ENCODE measurements around the gene ZBTB20.

ZBTB20 gene

DNA sequence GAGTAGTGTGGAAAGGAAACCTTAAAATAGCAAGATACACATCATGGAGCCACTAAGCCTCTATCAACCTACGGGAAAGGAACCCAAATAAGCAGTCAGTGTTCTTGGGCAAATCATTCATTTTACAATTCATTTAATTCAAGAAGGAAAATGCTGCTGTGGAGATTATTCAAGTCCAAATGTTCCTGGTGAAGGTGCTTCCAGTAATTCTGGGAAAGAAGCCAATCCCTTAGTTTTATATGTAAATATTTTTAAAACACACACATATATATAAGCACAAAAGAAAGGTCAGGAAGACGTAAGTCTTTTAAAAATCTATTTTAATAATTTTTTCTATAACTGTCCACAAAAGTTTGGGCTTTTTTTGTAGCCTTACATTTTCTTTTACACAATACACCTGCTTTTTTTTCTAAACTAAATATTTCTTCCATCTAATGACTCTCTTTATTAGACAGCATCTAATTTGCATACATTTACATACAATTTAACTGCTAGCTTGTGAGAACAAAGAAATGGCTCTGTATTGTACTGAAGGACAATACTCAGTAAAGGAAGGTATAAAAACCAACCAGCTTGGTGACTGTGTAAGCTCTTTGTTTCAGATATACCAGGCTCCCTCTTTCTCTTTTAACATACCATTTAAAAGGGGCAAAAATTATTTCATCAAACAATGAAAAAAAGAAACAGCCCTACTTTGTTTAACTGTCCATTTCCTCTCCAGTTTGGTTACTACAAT, 269.5 kb downstream of the ZBTB20 start:
- no peak for FAIRE-seq
- DNase-seq (ENCODE audit: low spot score), result no peak

DNA sequence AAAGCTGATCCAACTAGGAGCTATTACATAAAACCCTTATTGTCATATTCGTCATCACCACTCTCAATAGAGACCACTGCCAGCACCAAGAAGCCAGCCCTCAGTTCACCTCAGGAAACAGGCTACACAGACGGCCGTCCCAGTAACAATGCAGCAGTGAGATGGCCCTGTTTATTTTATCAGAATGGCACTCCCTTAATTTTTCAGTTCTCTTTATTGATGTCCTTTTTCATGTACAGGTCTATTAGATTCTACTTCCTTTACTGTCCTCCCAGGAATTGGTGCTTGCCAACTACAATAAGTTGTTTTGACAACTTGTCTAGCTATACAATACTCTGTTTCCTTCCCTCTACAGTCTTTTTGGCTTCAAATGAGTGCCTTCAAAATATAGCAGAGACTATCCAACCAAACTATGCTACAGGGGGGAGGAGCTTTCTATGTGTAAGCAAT, 272.5 kb downstream of the ZBTB20 start:
- no peak for DNase-seq (ENCODE audit: low spot score)
- no peak for FAIRE-seq

DNA sequence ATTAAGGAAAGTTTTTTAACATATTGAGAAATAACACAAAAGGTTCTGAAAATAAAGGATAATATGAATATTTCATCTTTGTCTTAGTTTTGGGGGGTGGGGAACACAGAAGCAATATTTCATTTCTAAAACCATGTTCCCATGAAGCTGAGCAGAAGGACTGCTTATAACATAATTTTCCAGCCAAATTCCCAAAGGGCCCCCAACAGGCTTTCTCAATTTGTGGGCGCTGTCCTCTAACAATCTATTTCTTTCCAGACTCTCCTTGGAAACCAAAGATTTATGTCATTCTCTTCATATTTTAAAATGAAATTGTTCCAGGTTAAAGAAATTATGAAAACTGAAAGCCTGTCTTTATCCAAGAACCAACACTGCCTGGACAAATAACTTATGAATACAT, 273.5 kb downstream of the ZBTB20 start:
- FAIRE-seq, result no peak

DNA sequence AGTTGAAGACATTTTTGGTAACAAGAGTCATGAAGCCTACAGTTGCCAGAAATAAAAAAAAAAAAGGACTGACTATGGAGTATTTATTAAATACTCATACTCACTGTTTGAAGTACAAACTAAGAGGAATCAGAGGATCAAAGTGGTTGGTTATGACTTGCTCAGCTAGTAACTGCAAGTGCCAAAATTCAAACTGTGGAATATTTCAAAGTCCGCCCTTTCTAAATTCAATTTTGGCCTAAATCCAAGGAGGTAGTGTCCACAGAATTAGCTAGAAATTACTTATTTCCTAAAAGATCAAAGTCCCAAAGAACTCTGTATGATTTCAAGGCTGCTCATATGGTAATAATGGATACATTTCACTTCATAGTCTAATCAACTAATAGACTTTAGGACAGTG, 274.5 kb downstream of the ZBTB20 start:
- FAIRE-seq, result no peak
- DNase-seq (ENCODE audit: low spot score), result no peak

More for the DNA sequence above, 273.5 kb downstream of the ZBTB20 start:
- DNase-seq (ENCODE audit: low spot score), result no peak

DNA sequence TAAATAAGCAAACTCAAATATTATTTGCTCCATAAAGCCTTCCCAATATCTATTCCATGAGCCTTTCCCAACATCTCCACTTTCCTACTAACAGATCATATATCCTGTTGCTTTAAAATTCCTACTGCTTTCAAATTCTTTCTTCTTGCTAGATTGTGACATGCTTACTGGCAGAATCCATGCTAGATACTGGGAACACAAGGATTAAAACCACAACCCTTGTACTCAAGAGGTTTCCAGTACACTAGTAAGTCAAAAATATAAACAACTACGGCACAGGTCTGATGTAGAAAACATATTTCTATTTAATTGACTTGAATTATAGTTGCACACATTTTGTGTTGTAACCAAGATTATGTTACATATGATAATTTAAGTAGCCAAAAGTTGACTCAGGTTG, 275.0 kb downstream of the ZBTB20 start:
- DNase-seq (ENCODE audit: low spot score) (no peak), FAIRE-seq (no peak)

DNA sequence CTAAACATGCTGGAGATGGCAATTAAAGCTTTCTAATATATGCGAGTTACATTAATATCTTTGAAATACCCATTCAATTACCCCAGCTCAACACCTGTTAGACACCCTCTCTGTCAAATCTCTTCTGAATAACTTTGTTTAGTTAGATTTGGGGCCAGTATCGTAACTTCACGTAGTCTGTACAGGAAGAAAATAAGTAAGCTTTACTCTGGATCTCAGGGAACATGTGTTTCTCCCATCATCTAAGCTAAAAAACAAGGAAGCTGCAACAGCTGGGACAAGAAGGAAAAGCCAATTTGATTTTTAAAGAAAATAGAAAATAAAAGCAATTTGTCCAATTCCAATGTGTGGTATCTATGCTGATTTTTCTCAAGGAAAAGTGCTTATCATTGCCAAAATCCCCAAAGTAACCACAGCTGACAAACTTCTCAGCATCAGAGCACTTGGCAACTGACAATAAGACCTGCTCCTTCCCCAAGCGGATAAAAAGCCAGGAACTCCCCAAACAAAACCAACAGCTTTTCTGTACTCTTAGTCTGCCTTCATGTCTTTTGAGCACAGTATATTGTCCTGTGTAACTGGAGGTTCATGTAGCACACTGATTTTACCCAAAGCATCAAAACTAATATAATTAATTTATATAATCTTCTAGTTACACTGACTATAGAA, 279.1 kb downstream of the ZBTB20 start:
- DNase-seq (ENCODE audit: low spot score) (no peak), FAIRE-seq (no peak)

DNA sequence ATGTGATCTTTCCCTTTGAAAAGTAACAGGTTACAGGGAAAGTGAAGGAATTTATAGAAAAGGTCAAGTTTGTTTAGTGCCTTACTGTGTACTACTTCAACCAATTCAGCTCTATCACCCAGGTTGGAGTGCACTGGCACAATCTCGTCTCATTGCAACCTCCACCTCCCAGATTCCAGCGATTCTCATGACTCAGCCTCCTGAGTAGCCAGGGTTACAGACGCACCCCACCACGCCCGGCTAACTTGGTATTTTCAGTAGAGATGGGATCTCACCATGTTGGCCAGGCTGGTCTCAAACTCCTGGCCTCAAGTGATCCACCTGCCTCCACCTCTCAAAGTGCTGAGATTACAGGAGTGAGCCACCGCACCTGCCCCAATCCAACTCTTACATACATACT, 279.7 kb downstream of the ZBTB20 start:
- FAIRE-seq (no peak), DNase-seq (ENCODE audit: low spot score) (no peak)

DNA sequence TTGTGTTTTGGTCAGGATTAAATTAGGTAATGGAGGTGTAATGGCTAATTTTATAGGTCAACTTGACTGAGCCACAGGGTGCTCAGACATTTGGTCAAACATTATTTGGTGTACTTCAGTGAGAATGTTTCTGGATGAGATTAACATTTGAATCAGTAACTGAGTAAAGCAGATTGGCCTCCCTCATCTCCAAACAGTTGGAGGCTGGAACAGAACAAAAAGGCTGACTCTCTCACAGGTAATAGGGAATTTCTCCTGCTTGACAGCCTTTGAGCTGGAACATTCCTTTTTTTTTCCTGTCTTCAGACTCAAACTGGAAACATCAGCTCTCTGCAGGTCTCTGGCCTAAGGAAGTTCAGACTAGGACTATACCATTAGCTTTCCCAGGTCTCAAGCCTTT, 280.7 kb downstream of the ZBTB20 start:
- no peak for DNase-seq (ENCODE audit: low spot score)
- FAIRE-seq, result no peak

DNA sequence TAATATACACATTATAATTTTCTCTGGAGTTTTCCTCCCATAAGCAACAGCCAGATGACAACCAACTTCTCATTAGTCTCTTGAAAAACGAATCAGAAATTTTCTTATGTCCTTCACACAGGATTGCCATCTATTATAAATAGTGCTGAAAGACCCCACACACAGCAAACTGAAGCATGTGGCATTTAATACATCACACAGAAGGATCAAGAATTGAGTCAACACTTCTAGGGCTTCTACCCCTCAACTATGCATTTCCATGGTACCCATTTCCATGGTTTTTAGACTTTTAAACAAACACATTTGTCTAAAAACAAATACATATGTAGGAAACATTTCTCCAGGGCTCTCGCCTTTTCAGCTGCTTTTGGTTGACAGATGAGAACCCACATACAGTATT, 282.1 kb downstream of the ZBTB20 start:
- DNase-seq (ENCODE audit: low spot score) (no peak), FAIRE-seq (no peak)

DNA sequence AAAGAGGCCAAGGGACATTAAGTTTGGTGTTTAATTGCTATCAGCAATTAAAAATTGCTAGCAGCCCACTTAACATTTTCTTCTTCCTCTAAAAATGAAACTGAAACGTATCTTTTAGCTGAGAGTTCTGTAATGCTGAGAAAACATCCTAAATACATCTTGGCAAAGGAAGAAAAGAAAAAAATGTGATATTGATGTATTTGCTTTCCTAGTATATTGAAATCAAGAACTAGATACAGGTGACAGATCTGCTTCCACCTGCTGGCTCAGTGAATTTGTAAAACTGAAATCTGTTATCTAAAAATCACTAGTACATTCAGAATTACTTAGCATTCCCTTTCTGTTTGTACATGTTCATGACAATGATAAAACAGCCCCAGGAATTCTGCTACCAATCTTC, 283.2 kb downstream of the ZBTB20 start:
- no peak for DNase-seq (ENCODE audit: low spot score)
- FAIRE-seq, result no peak

DNA sequence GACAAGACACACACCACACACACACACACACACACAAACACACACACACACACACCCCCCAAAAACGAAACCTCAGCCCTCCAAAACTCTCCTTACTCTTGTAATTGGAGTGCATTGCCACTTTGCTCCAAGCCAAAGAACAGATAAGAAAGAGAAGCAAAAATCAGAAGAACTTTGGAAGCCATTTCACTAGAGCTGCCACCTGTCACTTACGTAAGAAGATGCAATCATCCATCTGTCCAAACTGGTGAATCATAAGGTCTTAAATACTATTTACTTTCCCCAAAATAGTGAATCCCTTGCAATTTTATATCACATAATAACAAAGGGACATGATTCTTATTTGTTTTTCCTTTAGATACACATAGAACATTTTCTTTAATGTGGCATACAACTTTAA, 285.4 kb downstream of the ZBTB20 start:
- no peak for FAIRE-seq
- no peak for DNase-seq (ENCODE audit: low spot score)

DNA sequence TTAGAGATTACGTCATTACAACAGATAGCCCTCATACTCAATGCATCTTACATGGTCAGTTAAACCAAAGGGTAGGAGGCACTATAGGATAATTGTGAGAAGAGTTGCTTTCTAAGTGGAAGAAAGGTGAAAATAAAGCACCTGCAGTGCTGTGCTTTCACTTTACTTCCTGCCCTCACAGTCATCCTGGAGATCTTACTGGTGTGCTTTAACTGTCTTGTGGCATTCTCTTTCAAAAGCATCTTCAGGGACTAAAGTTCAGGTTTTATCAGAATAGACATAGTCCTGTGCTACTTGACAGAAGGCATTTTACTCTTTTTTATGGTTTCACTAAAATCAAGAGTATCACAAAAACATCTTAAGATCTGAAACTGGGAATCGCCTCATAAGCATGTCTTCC, 286.6 kb downstream of the ZBTB20 start:
- FAIRE-seq (no peak), DNase-seq (ENCODE audit: low spot score) (no peak)

DNA sequence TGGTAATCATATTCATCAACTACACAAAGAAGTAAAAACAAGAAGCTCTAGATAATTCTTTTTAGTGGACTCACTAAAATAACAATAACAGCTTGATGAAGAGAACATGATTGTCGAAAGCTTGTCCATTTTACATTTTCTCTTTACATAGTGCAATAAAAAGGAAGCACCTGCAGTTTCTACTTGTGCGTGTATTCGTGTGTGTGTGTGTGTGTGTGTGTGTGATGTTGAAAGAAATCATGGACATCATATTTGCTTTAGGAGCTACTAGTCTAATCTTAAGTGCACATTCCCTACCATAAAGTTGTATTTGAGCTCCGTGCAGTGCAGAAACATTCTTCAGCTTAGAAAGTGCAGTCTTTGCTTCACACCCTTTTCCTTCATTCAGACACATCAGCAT, 288.8 kb downstream of the ZBTB20 start:
- DNase-seq (ENCODE audit: low spot score), result no peak
- FAIRE-seq, result no peak

DNA sequence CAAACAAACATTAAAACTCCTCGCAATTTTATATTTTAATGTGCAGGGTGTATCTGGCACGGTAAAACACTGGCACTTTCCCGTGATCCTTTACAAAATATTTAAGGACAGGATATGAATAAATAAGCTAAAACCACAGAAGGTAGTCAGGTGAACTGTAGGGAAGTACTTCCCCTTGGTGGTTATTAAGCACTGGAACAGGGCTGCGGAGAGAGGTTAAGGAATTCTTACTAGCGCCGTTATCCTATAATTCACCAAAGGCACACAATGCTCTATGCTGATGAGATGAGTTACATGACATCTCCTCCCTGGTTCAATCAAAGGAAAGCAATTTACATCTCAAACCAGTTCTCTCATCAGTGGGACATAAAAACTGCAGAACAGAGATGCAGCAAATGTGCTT, 289.8 kb downstream of the ZBTB20 start:
- DNase-seq (ENCODE audit: low spot score) (no peak), FAIRE-seq (no peak)

DNA sequence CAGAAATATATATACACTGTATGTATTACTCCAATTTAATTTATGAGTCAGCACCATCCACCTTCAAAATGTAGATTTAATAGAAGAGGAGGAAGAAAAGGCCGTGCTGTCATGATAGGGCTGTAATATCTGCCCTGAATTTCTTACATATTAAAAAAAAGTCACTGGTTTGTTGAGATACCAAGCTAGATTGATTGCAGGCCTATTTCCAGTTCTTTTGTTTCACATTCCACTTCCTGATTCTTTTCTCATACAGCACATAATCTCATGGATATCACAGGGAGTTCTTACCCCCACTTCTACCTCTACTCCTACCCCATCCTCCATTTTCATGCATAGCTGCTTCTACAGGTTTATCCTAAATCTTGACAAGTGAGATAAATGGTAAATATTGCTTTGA, 290.3 kb downstream of the ZBTB20 start:
- DNase-seq (ENCODE audit: low spot score) (no peak), FAIRE-seq (no peak)

DNA sequence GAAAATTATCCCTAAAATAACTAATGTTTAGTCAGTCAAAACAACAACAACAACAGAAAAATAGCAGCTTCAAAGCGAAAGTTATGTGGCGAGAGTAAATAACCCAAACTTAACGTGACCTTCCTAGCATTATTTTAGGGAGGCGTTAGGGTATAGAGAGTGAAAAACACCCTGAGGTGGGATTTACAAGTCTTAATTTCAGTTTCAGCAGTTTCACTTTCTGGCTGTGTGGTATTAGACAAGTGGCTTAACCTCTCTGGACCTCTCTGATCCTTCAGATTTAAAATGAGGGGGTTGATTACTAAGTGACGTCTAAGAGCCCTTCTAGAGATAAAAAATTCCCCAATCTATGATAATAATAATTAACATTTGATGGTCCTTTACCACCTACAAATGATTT, 291.2 kb downstream of the ZBTB20 start:
- FAIRE-seq (no peak), DNase-seq (ENCODE audit: low spot score) (no peak)

DNA sequence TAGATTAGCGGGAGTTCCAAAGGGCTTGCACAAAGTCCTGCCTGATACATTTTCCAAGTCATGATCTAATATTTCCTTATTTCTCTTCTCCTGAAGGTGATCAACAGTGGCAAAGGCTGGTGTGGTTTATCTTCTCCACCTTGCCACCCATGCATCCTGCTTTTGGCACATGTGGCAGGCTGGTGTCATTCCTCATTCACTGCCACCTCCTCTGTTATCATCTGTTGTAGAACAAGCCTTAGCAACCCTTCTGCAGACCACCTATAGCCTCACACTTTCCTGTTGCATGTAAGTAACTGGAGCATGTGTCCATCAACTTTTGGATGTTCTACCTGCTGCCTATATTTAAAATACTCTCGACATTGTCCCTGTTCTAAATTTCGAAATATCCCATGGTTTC, 294.1 kb downstream of the ZBTB20 start:
- no peak for DNase-seq (ENCODE audit: low spot score)
- FAIRE-seq, result no peak

DNA sequence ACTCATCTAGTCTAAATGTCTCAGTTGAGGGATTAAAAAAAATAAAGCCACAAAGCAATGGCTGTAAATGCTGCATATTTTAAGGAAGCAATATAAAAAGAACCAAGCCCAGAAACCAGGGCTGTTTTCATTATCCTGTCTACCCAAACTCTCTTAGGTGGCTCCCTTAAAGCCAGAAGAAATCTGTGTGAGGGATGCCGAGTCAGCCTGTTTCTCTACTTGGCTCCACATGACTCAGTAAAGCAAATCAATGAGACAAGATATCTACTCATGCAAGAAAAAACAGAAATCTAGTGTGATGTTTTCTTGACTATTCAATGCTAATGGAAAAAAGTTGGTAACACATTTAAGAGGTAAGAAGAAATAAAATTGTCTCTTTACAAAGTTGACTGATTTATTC, 296.2 kb downstream of the ZBTB20 start:
- DNase-seq (ENCODE audit: low spot score) (peak; percentile 10), FAIRE-seq (peak; percentile 59)

DNA sequence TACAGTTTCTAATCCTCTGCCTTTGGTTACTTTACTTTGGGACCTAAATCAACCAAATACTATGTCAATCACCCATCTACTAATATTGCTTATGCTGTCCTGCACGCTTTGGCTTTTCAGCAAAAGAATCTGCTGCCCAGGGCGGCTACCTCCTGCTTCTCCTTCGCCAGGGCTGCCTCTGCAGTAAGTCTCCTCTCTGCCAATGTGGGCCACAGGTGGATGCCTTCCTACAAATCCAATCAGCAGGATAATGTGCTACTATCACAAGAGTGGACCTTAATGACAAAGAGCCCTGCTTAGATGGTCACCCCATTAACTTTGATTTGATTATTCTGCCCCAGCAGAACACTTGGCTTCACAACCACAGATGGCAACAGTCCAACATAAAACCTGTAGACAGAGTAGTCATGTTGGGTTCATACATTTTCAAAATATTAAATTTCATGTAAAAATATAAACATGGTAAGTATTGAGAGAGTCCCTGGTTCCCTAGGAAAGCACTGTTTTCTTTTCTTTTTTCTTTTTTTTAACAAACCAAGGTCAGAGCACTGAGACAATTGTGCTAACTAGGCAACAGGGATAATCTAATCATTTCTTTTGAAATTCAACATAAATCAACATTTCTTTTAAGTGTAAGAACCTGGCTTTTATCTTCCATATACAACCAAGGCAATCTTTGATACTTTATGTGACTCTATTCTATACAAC, 298.3 kb downstream of the ZBTB20 start:
- FAIRE-seq, result no peak

DNA sequence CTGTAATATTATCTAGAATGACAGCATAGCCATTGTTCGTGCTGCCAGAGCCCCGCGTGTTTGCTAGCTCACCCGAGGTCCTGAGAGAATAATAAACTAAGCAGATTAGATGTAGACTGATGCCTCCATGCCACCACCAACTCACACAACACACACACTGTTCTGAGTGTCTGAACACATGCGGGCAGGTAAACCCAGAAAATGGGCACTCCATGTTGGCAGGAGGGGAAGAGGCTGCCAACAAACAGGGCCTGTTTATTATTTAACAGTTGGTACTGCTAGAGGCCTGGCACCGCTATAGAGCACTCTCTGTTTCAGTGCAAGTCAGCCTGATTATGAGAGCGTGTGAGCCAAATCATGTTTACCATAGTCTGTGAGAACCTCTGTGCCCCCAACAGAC, 299.0 kb downstream of the ZBTB20 start:
- DNase-seq (ENCODE audit: low spot score) (no peak), FAIRE-seq (no peak)

More for the DNA sequence above, 298.3 kb downstream of the ZBTB20 start:
- DNase-seq (ENCODE audit: low spot score), result no peak

DNA sequence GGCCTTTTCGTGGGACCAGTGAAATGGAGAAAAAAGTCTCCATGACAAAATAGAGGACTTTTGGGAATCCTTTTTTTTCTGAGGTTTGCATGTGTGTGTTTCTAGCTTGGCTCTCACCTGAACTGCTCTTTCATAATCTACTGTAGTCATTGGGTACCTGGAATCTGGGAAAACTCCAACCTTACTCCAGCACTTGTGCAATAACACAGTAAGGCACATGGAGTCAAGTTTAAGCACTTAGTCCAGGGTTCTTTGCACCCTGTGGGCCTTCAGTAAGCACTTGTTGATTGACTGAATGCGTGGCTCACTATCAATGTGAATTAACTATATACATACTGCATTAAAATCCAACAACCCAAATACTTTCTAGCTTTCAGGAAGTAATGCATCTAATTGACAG, 299.5 kb downstream of the ZBTB20 start:
- no peak for DNase-seq (ENCODE audit: low spot score)
- FAIRE-seq, result no peak

DNA sequence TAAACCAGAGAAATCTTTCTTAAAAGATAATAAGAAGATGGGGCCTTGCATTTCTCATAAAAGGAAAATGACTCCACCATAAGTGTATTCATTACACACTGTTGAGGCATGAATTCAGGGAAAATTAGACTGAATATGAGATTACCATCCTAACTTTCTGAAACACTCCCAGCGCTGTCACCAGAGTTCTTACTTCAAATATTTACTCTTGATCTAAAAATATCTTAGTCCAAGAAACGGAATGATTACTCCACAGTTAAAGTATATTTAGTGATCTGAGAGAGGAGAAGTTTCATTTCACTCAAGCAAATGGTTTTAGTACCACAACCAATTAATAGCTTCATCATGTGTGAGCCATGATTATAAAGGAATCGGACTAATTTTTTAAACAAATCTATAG, 300.3 kb downstream of the ZBTB20 start:
- FAIRE-seq (no peak), DNase-seq (ENCODE audit: low spot score) (no peak)

DNA sequence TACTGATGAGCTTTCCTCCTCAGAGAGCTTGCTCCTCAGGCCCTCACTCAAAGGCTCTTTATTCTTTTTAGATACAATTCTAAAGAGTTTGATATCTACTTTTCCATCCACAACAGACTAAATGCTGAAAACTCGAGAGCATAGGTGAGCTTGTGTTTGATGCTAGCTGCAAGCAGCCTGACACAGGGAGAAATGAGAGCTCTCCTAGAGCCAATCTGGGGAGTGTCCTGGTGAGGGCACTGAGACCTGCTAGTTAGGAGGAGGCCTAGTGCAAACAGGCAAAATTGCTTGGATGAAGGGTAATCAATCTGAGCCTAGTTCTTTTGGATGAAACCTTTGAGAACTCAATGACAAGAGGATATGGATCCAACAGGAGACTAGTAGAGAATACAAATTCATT, 300.8 kb downstream of the ZBTB20 start:
- FAIRE-seq (no peak), DNase-seq (ENCODE audit: low spot score) (no peak)
